ENCODE measurements around the gene FBXL14. TPM values are rescaled to one million over a fixed set of nuclear protein-coding genes. Genes with fewer than 3 reads are reported as not detected.

FBXL14 gene, protein sequence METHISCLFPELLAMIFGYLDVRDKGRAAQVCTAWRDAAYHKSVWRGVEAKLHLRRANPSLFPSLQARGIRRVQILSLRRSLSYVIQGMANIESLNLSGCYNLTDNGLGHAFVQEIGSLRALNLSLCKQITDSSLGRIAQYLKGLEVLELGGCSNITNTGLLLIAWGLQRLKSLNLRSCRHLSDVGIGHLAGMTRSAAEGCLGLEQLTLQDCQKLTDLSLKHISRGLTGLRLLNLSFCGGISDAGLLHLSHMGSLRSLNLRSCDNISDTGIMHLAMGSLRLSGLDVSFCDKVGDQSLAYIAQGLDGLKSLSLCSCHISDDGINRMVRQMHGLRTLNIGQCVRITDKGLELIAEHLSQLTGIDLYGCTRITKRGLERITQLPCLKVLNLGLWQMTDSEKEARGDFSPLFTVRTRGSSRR
- polyA plus RNA-seq (ENCODE audit: insufficient read length in 4 of 4) = 10 to 100 TPM; 11.2 to 15.2 (median 11.7) TPM

DNA sequence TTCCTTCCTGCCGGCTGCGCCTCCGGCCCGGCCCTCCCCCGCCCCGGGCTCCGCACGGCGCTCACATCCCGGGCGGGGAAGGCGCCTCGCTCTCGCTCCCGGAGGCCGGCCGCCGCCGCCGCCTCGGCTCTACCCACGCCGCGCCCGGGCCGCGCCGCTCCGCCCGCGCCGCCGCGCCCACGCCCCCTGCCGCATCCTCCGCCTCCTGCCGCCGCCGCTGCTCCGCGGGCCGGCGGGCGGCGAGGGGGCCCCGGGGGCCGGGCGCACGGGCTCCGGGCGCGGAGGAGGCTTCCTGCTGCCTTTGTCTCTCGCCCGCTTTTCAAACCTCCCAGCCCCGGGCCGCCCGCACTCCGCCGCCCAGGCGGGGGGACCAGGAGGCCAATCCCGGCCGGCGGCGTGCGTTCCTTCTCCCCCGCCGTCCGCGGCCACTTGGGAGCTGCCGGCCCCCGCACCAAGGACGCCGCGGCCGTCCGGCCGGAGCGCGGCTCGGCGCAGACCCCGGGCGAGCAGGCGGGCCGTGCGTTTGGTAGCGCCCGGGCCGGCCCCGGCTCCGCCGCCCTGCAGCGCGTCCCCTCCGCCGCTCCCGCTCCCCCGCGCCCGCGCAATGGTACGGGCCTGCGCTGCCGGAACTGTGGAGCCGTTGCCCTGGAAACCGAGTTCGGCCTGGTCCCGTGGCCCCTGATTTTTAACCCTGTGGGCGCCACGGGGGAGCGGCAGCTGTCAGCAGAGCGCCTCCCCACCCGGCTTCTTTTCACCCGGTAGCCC is at the start of gene FBXL14:
FBXL14 (minus strand) TSS at position 321 of the 765 bp plus-strand sequence. CDS start 515 bp downstream, outside the sequence.
- DNase-seq (ENCODE audit: low read depth in 4 of 4, low spot score in 3 of 4) = peak in 3 of 4 donors; percentile 82 to 84 (median 83)

DNA sequence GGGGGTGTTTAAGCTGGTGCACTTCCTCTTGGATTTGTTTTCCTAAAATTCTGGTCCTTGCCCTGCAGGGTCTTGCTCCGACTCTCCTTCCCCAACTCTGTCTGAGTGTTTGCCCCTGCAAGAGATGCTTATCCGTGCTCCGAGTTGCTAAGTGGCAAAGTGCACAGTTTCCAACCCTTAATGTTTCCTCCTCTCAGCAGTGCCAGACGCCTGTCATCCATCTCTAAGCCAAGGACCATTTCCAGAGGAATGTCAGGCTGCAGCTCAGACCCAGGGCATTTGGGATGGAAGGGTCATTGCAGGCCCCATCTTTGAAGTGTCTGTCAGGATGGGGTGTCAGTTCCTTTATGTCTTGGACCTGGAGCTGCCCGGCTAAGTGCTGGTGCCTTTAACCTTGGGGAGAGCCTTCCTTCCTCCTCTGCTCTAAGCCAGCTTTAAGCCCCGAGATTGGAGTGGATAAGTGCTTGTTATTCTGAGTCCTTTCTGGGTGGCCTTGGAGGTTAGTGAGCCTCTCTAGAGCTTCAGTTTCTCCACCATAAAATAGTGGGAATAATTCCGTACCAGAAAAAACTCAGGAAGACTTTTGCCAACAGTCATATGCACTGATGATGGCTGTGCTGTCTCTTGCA is 49.6 kb upstream of the FBXL14 start:
- DNase-seq (ENCODE audit: low read depth in 4 of 4, low spot score in 3 of 4) = no peak

DNA sequence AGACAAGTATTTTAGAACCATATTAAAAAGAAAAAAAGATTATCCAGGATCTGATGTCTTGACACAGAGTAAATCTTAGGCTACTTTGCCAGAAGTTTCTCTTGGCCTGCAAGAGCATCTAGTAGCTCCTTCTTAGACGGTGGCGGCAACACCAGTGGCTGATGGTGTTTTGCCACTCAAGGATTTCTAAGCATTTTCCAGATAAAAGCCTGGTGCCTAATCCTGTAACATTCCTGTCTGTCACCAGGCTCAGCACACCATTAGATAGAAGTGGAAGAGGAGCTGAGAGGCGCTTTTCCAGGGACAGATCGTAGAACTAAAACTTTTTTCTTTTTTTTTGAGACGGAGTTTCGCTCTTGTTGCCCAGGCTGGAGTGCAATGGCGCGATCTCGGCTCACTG is 48.7 kb upstream of the FBXL14 start:
- no peak for DNase-seq (ENCODE audit: low read depth in 4 of 4, low spot score in 3 of 4)

DNA sequence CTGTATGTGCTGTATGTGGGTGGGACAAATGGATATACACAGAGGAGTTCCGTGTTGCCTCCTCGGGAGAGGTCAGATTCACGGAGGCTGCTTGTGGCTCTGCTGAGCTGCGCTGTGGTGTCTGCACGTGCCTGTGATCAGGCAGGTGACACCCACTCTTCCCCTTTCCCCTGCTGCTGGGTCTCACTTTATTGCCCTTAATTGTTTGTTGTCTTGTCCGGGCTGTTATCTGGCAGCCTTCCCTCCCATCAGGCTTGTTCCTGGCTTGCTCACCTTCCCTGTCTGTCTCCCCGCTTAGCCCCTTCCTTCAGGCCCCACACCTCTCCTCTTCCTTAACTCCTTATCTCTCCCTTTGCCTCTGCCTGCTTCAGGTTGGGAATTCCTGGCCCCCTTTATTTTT is 48.1 kb upstream of the FBXL14 start:
- no peak for DNase-seq (ENCODE audit: low read depth in 4 of 4, low spot score in 3 of 4)

DNA sequence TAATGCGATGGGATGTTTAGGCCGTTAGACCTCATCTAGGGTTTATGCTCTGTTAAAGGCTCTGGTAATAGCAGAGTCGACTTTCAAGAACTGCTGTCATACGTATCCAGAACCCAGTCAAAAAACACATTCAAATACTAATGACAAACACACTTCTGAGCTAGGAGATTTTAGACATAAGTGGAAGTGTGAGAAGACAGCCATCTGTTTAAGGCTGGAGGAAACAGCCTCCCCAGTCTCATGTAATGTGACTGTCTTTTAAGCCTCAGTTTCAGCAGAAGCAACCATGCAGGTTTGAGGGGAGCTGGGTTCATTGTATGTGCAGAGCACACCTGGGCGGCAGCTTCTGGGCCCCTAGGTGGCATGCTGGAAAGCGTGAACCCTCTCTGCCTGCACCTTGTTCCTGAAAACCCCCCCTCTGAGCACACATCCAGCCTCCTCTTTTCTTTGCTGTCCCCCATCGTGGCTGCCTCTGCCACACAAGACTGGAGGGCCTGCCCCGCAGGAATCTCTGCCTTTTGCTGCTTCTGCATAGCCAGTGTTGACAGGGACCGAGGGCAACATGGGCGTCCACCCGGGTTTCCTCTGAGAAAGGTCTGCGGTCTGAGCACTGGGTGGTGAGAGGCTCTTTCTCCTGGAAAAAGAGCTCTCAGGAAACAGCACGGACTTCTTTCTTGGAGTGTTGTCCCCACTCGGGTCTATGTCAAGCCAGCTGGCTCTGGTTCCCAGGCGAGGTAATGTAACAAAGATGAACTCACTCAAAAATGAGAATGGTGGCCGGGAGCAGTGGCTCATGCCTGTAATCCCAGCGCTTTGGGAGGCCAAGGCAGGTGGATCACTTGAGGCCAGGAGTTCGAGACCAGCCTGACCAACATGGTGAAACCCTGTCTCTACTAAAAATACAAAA is 46.2 kb upstream of the FBXL14 start:
- DNase-seq (ENCODE audit: low read depth in 4 of 4, low spot score in 3 of 4) = no peak

DNA sequence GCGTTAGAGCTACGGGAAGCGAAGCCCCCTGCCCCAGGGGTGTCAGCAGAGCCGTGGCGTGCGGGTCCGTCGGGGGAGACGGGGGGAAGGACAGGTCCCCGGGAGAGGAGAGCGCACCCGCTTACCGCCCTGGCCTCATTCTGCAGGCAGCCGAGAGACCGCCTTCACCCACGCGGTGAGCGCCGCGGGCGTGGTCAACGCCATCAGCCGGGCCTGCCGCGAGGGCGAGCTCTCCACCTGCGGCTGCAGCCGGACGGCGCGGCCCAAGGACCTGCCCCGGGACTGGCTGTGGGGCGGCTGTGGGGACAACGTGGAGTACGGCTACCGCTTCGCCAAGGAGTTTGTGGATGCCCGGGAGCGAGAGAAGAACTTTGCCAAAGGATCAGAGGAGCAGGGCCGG is 45.2 kb upstream of the FBXL14 start:
- DNase-seq (ENCODE audit: low read depth in 4 of 4, low spot score in 3 of 4) = no peak

DNA sequence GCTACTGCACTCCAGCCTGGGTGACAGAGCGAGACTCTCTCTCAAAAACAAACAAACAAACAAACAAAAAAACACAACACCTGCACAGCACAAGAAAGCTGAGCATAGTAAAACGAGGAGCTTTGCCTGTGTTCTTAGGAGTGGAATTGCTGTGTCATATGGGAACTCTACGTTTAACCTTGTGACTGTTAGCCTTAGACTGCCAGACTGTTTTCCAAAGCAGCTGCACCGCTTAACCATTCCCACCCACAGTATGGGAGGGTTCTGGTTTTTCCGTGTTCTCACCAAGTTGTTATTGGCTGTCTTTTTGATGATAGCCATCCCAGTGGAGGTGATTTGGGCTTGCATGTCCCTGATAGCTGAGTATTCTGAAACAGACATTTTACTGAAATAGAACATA is 43.8 kb upstream of the FBXL14 start:
- no peak for DNase-seq (ENCODE audit: low read depth in 4 of 4, low spot score in 3 of 4)

DNA sequence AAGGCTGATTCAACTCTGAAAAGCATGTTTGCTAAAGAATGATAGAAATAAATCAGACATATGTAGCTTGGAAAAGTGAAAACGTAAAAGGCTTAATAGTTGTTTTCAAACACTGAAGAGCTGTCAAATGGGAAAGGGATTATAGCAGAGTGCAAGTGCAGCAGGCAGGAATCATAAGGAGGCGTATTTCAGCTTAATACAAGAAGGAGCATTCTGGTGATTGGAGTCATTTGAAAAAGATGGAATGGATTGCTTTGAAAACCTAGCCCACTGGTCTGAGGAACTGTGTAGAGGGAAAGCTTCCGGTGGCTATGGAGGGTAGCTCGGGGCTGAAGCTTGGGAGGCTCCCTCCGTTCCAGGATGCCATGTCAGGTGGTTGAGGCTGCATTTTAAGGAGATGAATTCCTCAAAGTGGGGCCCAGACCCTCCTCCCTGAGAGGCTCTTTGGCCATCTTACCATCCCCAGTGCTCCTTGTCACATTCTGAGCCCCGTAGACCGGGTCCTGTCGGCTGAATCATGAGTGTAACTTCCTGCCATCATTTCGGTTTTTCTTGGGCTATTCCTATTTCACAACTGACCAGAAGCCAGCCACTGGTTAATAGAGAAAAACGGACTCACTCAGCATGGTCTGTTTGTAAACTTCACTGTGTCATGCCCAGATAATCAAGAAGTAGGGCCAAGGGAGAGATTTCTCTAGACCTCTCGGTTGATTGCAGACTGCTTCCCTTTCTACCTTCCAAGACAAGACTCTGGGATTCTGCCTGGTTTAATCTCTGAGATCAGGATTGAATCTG is 41.1 kb upstream of the FBXL14 start:
- no peak for DNase-seq (ENCODE audit: low read depth in 4 of 4, low spot score in 3 of 4)

DNA sequence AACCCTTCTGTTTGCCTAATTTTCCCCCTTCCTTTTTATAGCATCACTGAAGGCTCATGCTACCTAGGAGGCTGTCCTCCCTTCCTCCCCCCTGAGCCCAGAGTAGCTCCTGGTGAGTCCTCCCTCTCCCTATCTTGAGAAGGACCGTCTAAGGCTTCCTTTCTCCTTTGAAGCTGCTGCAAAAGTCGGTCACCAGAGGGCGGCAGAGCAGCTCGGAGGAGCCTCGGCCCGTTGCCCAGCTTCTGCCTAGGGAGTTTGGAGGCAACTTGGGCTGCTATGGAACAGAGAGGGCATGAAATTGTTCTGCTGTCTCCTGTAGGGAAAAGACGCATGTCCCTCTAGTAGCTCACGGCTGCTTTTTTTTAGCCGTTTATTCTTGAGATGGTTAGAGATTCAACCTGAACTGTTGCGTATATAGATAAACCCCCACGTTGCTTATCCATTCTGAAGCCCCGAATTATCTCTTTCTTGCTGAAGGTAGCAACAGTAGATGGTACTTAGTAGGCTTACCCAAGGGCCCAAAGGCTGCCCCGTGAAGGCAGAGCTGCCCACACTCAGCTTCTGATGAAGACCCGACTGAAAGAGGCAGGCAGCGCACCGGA is 40.3 kb upstream of the FBXL14 start:
- no peak for DNase-seq (ENCODE audit: low read depth in 4 of 4, low spot score in 3 of 4)

DNA sequence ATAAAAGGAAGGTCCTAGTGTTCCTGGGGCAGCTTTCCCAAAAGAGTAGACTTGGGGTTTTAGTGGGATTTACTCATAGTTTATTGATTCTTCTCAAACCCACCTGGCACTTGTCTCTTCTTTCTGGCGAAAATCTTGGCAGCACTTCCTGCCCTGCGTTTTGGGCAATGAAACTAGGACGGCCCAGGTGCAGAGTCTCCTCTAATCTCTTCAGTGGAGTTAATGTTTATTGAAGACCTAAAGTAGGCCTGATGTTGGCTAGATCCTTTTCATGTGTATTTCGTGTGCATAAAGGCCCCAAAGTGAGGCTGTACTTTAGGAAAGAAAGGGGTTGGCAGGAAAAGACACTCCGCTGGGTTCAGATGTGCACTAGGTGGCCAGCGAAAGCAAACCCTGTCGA is 39.8 kb upstream of the FBXL14 start:
- DNase-seq (ENCODE audit: low read depth in 4 of 4, low spot score in 3 of 4) = no peak

DNA sequence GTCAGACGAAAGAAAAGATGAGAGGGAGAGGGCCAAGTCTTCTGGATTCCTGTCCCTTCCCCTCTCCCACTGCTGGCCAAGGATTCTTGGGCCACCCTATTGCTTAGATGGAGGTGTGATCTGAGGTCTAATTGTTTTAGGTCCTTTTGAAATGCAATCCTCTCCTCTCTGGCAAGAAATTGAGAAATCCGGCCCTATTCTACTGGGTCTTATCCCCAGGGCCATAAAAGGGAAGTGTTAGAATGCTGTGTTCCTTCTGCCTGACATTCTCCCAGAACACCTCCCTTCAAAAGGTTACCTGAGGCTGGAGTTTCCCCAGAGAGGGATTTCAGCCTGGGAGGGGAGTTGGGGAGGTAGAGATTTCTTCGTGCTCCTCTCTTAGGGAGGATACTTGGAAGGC is 39.1 kb upstream of the FBXL14 start:
- DNase-seq (ENCODE audit: low read depth in 4 of 4, low spot score in 3 of 4) = no peak

DNA sequence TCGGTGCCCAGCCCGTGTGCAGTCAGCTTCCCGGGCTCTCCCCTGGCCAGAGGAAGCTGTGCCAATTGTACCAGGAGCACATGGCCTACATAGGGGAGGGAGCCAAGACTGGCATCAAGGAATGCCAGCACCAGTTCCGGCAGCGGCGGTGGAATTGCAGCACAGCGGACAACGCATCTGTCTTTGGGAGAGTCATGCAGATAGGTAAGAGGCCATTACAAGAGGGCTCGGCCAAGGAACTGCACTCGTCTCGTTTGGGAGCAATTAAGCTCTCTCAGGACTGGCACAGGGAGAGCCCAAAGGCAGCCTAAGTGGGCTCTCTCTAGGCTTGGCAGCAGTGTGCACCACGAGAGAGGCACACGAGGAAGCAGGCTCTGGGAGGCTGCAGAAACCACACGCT is 38.3 kb upstream of the FBXL14 start:
- DNase-seq (ENCODE audit: low read depth in 4 of 4, low spot score in 3 of 4) = no peak

DNA sequence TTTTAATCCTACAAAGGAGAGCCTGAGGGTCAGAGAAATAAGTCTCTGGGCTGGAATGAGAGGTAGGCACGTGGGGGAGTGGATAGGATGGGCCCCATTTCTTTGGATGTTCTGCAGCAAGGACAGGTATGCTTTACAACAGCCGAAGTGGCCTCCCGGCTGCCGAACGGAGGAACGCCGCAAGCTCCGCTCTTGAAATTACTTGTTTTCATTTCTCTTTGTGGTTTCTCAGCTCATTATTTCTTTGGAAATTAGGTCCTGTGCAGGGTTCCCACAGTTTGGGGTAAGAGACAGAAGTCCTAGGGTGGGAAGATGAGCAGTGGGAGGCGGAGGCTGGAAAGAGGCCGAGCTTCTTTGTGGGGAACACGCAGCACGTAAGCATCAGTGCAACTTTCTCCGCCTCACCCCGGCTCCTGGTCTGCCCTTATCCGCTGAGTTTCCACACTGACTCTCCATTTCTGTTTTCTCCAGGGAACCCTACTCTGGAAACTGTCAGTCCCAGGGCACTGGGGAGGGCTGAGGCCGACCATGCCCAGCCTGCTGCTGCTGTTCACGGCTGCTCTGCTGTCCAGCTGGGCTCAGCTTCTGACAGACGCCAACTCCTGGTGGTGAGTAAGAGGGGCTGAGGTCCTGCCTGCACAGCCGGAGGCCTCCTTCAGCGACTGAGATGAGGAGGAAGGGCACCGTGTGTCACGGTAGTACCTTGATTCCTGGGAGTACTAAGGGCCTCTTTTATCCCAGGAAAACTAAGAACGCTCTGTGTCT is 36.6 kb upstream of the FBXL14 start:
- no peak for DNase-seq (ENCODE audit: low read depth in 4 of 4, low spot score in 3 of 4)

DNA sequence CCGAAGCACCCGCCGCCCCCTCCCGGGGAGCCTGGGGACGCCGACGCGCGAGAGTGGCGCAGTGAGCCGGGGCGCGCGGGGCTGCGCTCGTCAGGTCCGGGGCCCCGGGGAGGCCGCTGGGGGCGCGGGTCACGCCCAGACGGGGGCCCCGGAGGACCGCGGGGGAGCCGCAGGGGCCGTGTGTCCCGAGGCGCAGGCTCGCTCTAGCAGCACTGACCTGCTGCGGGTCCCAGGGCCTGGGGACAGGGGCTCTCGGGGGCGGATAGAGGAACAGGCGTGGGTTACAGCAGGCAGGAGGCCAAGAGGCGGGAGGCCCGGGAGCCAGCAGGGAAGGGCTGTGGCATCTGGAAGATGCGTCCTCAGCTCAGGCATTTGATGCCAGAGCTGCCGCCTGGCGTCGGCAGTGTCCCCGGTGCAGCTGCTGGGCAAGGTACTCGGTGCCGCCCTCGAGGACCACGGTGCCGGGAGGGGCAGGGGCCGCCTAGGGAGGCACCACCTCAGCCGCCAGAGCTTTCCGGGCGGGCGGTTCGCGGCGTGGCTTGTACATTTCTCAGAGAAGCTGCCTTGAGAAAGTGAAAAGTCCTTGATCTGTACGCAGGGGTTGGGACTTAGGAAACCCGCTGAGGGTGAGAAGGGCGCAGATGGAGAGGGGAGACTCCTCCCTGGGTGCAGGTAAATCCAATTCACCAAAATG is 35.9 kb upstream of the FBXL14 start:
- no peak for DNase-seq (ENCODE audit: low read depth in 4 of 4, low spot score in 3 of 4)

DNA sequence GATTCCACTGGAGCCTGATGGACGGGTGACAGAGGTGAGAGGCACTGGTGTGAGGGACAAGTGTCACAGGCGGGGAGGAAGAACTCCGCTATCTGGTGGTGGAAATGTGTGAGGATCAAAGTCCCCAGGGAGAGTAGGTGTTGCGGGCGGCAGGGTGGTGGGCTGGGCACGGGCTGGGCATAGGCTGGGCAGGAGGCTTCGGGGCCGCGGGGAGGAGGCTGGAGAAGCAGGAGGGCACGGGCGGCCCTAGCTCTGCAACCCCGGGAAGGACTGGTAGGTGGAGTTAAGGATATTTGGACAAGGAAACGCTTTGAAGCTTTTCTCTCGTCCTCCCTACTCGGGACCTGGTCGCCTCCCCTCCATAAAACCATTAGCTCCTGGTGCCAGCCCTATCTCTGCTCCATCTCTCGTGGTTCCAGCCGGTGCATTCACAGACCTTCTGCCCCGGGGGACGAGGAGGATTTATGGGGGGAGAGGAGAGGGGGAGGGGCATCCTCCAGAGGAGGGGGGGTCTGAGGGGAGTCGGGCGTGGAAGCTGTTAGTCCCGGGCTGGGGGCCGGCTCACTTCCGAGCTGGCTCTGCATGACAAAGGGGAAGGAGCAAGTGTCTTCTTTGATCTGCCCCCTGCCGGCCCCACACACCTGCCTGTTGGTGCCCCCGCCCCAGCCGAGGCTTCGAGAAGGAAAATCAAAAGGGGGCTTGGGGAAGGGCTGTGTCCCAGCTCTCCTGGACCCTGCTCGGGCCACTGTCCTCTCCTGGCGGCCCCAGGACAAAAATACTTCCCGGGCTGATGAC is 35.2 kb upstream of the FBXL14 start:
- DNase-seq (ENCODE audit: low read depth in 4 of 4, low spot score in 3 of 4) = no peak

DNA sequence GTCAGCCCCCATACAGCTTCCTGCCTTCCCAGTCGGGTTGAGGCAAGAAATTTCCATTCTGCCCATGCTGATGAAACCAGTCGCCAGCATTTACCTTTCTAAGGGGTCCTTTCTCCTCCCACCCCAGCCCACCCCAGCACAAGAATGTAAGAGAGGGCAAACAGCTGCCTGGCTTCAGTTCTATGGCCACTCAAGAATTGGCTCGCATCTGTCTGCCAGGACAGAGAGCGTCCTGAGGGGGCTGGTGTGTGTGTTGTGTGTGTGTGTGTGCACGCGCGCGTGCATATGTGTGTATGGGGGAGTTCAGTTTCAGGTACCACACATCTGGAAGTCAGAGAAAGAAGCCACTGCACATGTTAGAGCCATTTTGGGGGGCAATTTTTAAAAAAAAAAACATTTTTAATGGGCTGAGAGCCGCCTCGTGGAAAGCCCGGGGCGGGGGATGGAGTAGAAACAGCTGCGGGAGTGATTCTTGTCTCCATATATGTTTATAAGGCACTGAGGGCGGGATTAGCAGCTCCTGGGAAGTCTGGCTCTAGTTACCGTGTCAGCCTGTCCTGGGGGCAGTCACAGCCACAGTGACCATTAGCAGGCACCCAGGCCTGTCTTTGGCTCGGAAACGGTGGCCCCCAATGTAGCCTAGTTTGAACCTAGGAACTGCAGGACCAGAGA is 34.4 kb upstream of the FBXL14 start, which contains the start of gene WNT5B:
WNT5B (plus strand) TSS at position 566 of the 672 bp plus-strand sequence. CDS start 2,124 bp downstream, outside the sequence.
- DNase-seq (ENCODE audit: low read depth in 4 of 4, low spot score in 3 of 4) = no peak

Data from right renal pelvis (tissue), 4 donors.